MM.1S (cell line): ENCODE measurements around the gene SLIT1.

Source experiments
- DNase-seq: peaks from one replicate; pipeline ENCODE4 v3.0.0-alpha.2; 2015
- H2AFZ ChIP-seq: fragments of 300-600 bp; sonication (generic); 2 replicates; pipeline ENCODE4 v1.6.0; 2016; ENCODE audit warnings: antibody characterized with exemption, low read length
- H3F3A ChIP-seq: fragments of 300-600 bp; sonication (generic); 2 replicates; pipeline ENCODE4 v1.6.1; 2016; ENCODE audit warnings: mild to moderate bottlenecking, antibody characterized with exemption, low read length, moderate library complexity, mixed read lengths; ENCODE audit not compliant: insufficient read depth
- H3K27ac ChIP-seq: fragments of 300-600 bp; sonication (generic); 2 replicates; pipeline ENCODE4 v1.5.1; 2016; ENCODE audit warnings: mild to moderate bottlenecking, low read length
- H3K27me3 ChIP-seq: fragments of 300-600 bp; sonication (generic); replicated peaks from 2 replicates; pipeline ENCODE4 v1.6.0; 2016; ENCODE audit warnings: low read length; ENCODE audit not compliant: insufficient read depth
- H3K36me3 ChIP-seq: fragments of 300-600 bp; sonication (generic); replicated peaks from 2 replicates; pipeline ENCODE4 v1.6.1; 2016; ENCODE audit warnings: mild to moderate bottlenecking, low read length, mixed read lengths; ENCODE audit not compliant: insufficient read depth
- H3K4me1 ChIP-seq: fragments of 300-600 bp; sonication (generic); 2 replicates; pipeline ENCODE4 v1.6.1; 2016; ENCODE audit warnings: low read length, mixed read lengths
- H3K4me2 ChIP-seq: fragments of 300-600 bp; sonication (generic); 2 replicates; pipeline ENCODE4 v1.6.0; 2016; ENCODE audit warnings: low read depth, low read length
- H3K4me3 ChIP-seq: fragments of 300-600 bp; sonication (generic); 2 replicates; pipeline ENCODE4 v1.5.1; 2016; ENCODE audit warnings: low read length, mixed read lengths
- H3K79me2 ChIP-seq: fragments of 300-600 bp; sonication (generic); 2 replicates; pipeline ENCODE4 v1.6.1; 2016; ENCODE audit warnings: mixed run types, low read length, mixed read lengths
- H3K9ac ChIP-seq: fragments of 300-600 bp; sonication (generic); 2 replicates; pipeline ENCODE4 v1.6.1; 2016; ENCODE audit warnings: low read length, mixed read lengths
- H3K9me2 ChIP-seq: fragments of 300-600 bp; sonication (generic); replicated peaks from 2 replicates; pipeline ENCODE4 v1.6.1; 2016; ENCODE audit warnings: mild to moderate bottlenecking, low read length, mixed read lengths; ENCODE audit not compliant: insufficient read depth
- H3K9me3 ChIP-seq: fragments of 300-600 bp; sonication (generic); replicated peaks from 2 replicates; pipeline ENCODE4 v1.6.1; 2016; ENCODE audit warnings: mild to moderate bottlenecking, low read length, mixed read lengths; ENCODE audit not compliant: insufficient read depth
- H4K20me1 ChIP-seq: fragments of 300-600 bp; sonication (generic); 2 replicates; pipeline ENCODE4 v1.6.1; 2016; ENCODE audit warnings: mild to moderate bottlenecking, low read length, moderate library complexity, mixed read lengths; ENCODE audit not compliant: insufficient read depth
- CTCF ChIP-seq: fragments of 300-600 bp; sonication (generic); IDR thresholded peaks from 2 replicates; pipeline ENCODE4 v1.5.1; 2016; ENCODE audit warnings: antibody characterized with exemption, low read length, mixed read lengths
- EZH2 ChIP-seq: fragments of 300-600 bp; sonication (generic); optimal IDR thresholded peaks from 2 replicates; pipeline ENCODE3; 2017; ENCODE audit warnings: low read depth, mild to moderate bottlenecking, antibody characterized with exemption, low read length, mixed read lengths
- EZH2phosphoT487 ChIP-seq: fragments of 300-600 bp; sonication (generic); IDR thresholded peaks from 2 replicates; pipeline ENCODE4 v1.6.1; 2018; ENCODE audit warnings: antibody characterized with exemption, low read length

The SLIT1 gene

GRCh38 chr10:97025613-97026242 lies 160.0 kb downstream of the SLIT1 start:
- no peaks in the 10 kb centered on the region for H3K27me3 ChIP-seq
- DNase-seq: peak; percentile 33
- no peak overlapping the region for H3K4me3 ChIP-seq
- no peaks in the 10 kb centered on the region for H3K9me2 ChIP-seq
- H3K4me2 ChIP-seq: no peak overlapping the region
- H3K4me1 ChIP-seq: peaks cover 11% of the 10 kb centered on the region
- H3K9ac ChIP-seq: no peak overlapping the region
- no peak overlapping the region for H3K27ac ChIP-seq
- no peaks in the 10 kb centered on the region for H3K9me3 ChIP-seq
- peaks cover 3% of the 10 kb centered on the region; the same call in 1 of the 2 replicates for H3F3A ChIP-seq
- no peaks in the 10 kb centered on the region for H3K79me2 ChIP-seq
- H2AFZ ChIP-seq: no peak overlapping the region
- H4K20me1 ChIP-seq: no peaks in the 10 kb centered on the region
- H3K36me3 ChIP-seq: no peaks in the 10 kb centered on the region
- no peak for TF ChIP-seq EZH2phosphoT487
- TF ChIP-seq CTCF: peak; percentile 76

- Histone ChIP-seq H3K27ac (no peak overlapping the region), H4K20me1 (no peaks in the 10 kb centered on the region), H3F3A (peaks cover 3% of the 10 kb centered on the region; the same call in 1 of the 2 replicates), H3K79me2 (no peaks in the 10 kb centered on the region), H3K4me1 (peaks cover 11% of the 10 kb centered on the region), H3K9ac (no peak overlapping the region), H3K4me2 (peak overlapping the region; percentile 48), H2AFZ (peak overlapping the region; percentile 16; the same call in 1 of the 2 replicates), H3K27me3 (no peaks in the 10 kb centered on the region), H3K4me3 (no peak overlapping the region), H3K36me3 (no peaks in the 10 kb centered on the region), H3K9me3 (no peaks in the 10 kb centered on the region), H3K9me2 (no peaks in the 10 kb centered on the region)
- peak; percentile 70 for DNase-seq
- TF ChIP-seq EZH2phosphoT487 (no peak), EZH2 (no peak), CTCF (no peak)
Measured at GRCh38 chr10:97024168-97025073, 161.3 kb downstream of the SLIT1 start.

GRCh38 chr10:97023401-97024167 lies 162.2 kb downstream of the SLIT1 start:
- Histone ChIP-seq H3K27me3 (no peaks in the 10 kb centered on the region), H3K9ac (no peak overlapping the region), H4K20me1 (no peaks in the 10 kb centered on the region), H3K4me2 (peak overlapping the region; percentile 48; the same call in 1 of the 2 replicates), H3K36me3 (no peaks in the 10 kb centered on the region), H3K27ac (no peak overlapping the region), H2AFZ (peak overlapping the region; percentile 16; the same call in 1 of the 2 replicates), H3F3A (peaks cover 3% of the 10 kb centered on the region; the same call in 1 of the 2 replicates), H3K4me1 (peaks cover 11% of the 10 kb centered on the region), H3K4me3 (no peak overlapping the region), H3K9me3 (no peaks in the 10 kb centered on the region), H3K79me2 (no peaks in the 10 kb centered on the region), H3K9me2 (no peaks in the 10 kb centered on the region)
- no peak for DNase-seq
- no peak for TF ChIP-seq EZH2phosphoT487
